Left ventricle myocardium inferior (tissue), 1 donor: ENCODE data around the gene SCAMP3. TPM values are rescaled to one million over a fixed set of nuclear protein-coding genes. Genes with fewer than 3 reads are reported as not detected.

Source experiments
- DNase-seq: peaks from one replicate; pipeline ENCODE4 v3.0.0-alpha.2; 2020
- H3K27ac ChIP-seq: fragments of 200-600 bp; replicated peaks from 2 replicates; pipeline ENCODE4 v1.8.0; 2021
- H3K27me3 ChIP-seq: fragments of 200-600 bp; 2 replicates; pipeline ENCODE4 v1.8.0; 2021; ENCODE audit warnings: low read depth
- H3K36me3 ChIP-seq: fragments of 200-600 bp; 2 replicates; pipeline ENCODE4 v1.8.0; 2021
- H3K4me1 ChIP-seq: fragments of 200-600 bp; 2 replicates; pipeline ENCODE4 v1.8.0; 2021
- H3K4me3 ChIP-seq: fragments of 200-600 bp; 2 replicates; pipeline ENCODE4 v1.8.0; 2021; ENCODE audit warnings: mild to moderate bottlenecking, moderate library complexity
- H3K9me3 ChIP-seq: fragments of 200-600 bp; replicated peaks from 2 replicates; pipeline ENCODE4 v1.8.0; 2021
- CTCF ChIP-seq: fragments of 200-600 bp; IDR thresholded peaks from 2 replicates; pipeline ENCODE4 v1.8.0; 2021; ENCODE audit warnings: antibody characterized with exemption, mild to moderate bottlenecking, borderline replicate concordance
- intact Hi-C: fragments of 100-400 bp; cut with micrococcal nuclease; formaldehyde crosslinking; loops from one replicate; pipeline ENCODE4 v1.11.0; 2022
- total RNA-seq: library from RNA; stranded (reverse); fragmentation: NEBNext Ultra II Directional; extraction: Animal tissue kit (Norgen Biotek cat#: 25700); gene quantifications from one replicate; pipeline ENCODE4 v1.2.1, GENCODE V29; 2021
- donor health status: DM: no; HTN: yes; CAD: no; lungs with severe emphysema.

The SCAMP3 gene
- total RNA-seq, 1 donor from 2014 or later, result 57.1 TPM

- Histone ChIP-seq H3K4me1 (peaks cover 38% of the 10 kb centered on the region), H3K27me3 (no peaks in the 10 kb centered on the region), H3K4me3 (peak overlapping the region; percentile 74), H3K36me3 (peaks cover 16% of the 10 kb centered on the region), H3K9me3 (no peaks in the 10 kb centered on the region), H3K27ac (peak overlapping the region; percentile 94)
- intact Hi-C loops, result no loop called here
- no peak for DNase-seq
- no peak for TF ChIP-seq CTCF
Observed at GRCh38 chr1:155245163-155245524, 17.0 kb downstream of the SCAMP3 start.

- Histone ChIP-seq H3K36me3 (peaks cover 16% of the 10 kb centered on the region), H3K4me3 (peak overlapping the region; percentile 74), H3K4me1 (peaks cover 36% of the 10 kb centered on the region), H3K27me3 (no peaks in the 10 kb centered on the region), H3K27ac (peak overlapping the region; percentile 94), H3K9me3 (no peaks in the 10 kb centered on the region)
- peak; percentile 97 for DNase-seq
- peak; percentile 39 for TF ChIP-seq CTCF
- intact Hi-C loops, result no loop called here
Observed at GRCh38 chr1:155244368-155245162, 17.6 kb downstream of the SCAMP3 start.

GRCh38 chr1:155242805-155243358 is 19.3 kb downstream of the SCAMP3 start:
- Histone ChIP-seq H3K4me3 (peak overlapping the region; percentile 74), H3K4me1 (peaks cover 36% of the 10 kb centered on the region), H3K36me3 (peaks cover 20% of the 10 kb centered on the region), H3K9me3 (no peaks in the 10 kb centered on the region), H3K27ac (peak overlapping the region; percentile 94), H3K27me3 (no peaks in the 10 kb centered on the region)
- DNase-seq, result no peak
- no peak for TF ChIP-seq CTCF
- intact Hi-C loops, result no loop called here

GRCh38 chr1:155241841-155242264 is 20.3 kb downstream of the SCAMP3 start:
- intact Hi-C loops, result no loop called here
- Histone ChIP-seq H3K27ac (peak overlapping the region; percentile 37), H3K4me1 (peaks cover 36% of the 10 kb centered on the region), H3K27me3 (no peaks in the 10 kb centered on the region), H3K9me3 (no peaks in the 10 kb centered on the region), H3K4me3 (no peak overlapping the region), H3K36me3 (peaks cover 18% of the 10 kb centered on the region)
- no peak for DNase-seq
- TF ChIP-seq CTCF, result no peak

GRCh38 chr1:155241069-155241679 is 21.0 kb downstream of the SCAMP3 start:
- TF ChIP-seq CTCF, result no peak
- H3K36me3 ChIP-seq, result peaks cover 24% of the 10 kb centered on the region
- H3K4me3 ChIP-seq, result peak overlapping the region; percentile 63
- no peaks in the 10 kb centered on the region for H3K9me3 ChIP-seq
- intact Hi-C loops, result no loop called here
- H3K27ac ChIP-seq, result peak overlapping the region; percentile 37
- H3K27me3 ChIP-seq, result no peaks in the 10 kb centered on the region
- H3K4me1 ChIP-seq, result peaks cover 36% of the 10 kb centered on the region
- DNase-seq, result peak; percentile 41
